Stromal cell of bone marrow (primary cell): ENCODE results near the gene GPAM.
"Not testable (repeated sequence)": the region's sequence is repeated elsewhere in the genome, so short reads cannot be mapped to it uniquely, and the experiment has no call there.

Experiments
- DNase-seq: peaks from one replicate; pipeline ENCODE4 v3.0.0-alpha.2; 2012; ENCODE audit warnings: low read depth

The GPAM gene

GRCh38 chr10:112215342-112215774, 31.8 kb upstream of the GPAM start:
- DNase-seq, result no peak

- no peak for DNase-seq
Measured at GRCh38 chr10:112214298-112214926, 30.8 kb upstream of the GPAM start.

- no peak for DNase-seq
Measured at GRCh38 chr10:112213836-112214235, 30.3 kb upstream of the GPAM start.

GRCh38 chr10:112213098-112213823, 29.7 kb upstream of the GPAM start:
- DNase-seq, result no peak

GRCh38 chr10:112210666-112211065, 27.1 kb upstream of the GPAM start:
- DNase-seq, result no peak

GRCh38 chr10:112209684-112210131, 26.1 kb upstream of the GPAM start:
- no peak for DNase-seq

- DNase-seq, result peak; percentile 67
Measured at GRCh38 chr10:112208997-112209396, 25.4 kb upstream of the GPAM start.

- DNase-seq, result peak; percentile 62
Measured at GRCh38 chr10:112208292-112208691, 24.7 kb upstream of the GPAM start.

GRCh38 chr10:112203328-112204076, 19.9 kb upstream of the GPAM start:
- DNase-seq, result no peak

- peak; percentile 48 for DNase-seq
Measured at GRCh38 chr10:112202561-112203241, 19.1 kb upstream of the GPAM start.

GRCh38 chr10:112202076-112202475, 18.5 kb upstream of the GPAM start:
- DNase-seq, result no peak

GRCh38 chr10:112201334-112201733, 17.8 kb upstream of the GPAM start:
- DNase-seq, result no peak

GRCh38 chr10:112200259-112200658, 16.7 kb upstream of the GPAM start:
- not testable (repeated sequence) for DNase-seq

- DNase-seq, result not testable (repeated sequence)
Measured at GRCh38 chr10:112197662-112198061, 14.1 kb upstream of the GPAM start.

- no peak for DNase-seq
Measured at GRCh38 chr10:112195224-112195623, 11.7 kb upstream of the GPAM start.

GRCh38 chr10:112191791-112192190, 8.2 kb upstream of the GPAM start:
- DNase-seq, result no peak

GRCh38 chr10:112191041-112191590, 7.6 kb upstream of the GPAM start:
- no peak for DNase-seq

GRCh38 chr10:112189465-112189864, 5.9 kb upstream of the GPAM start:
- no peak for DNase-seq

GRCh38 chr10:112187527-112187926, 4.0 kb upstream of the GPAM start:
- no peak for DNase-seq

- DNase-seq, result no peak
Measured at GRCh38 chr10:112185959-112186358, 2.4 kb upstream of the GPAM start.

- no peak for DNase-seq
Measured at GRCh38 chr10:112184379-112184778, 814 bp upstream of the GPAM start.

- no peak for DNase-seq
Measured at GRCh38 chr10:112184052-112184371, 447 bp upstream of the GPAM start.
